ENCODE measurements around the gene SLC5A1. TPM values are rescaled to one million over a fixed set of nuclear protein-coding genes. Genes with fewer than 3 reads are reported as not detected.
"Not testable (repeated sequence)": the region's sequence is repeated elsewhere in the genome, so short reads cannot be mapped to it uniquely, and the experiment has no call there.

SLC5A1 gene
- total RNA-seq, 4 donors from 2014 or later = 14.0 to 1,055 (median 1,005) TPM

DNA sequence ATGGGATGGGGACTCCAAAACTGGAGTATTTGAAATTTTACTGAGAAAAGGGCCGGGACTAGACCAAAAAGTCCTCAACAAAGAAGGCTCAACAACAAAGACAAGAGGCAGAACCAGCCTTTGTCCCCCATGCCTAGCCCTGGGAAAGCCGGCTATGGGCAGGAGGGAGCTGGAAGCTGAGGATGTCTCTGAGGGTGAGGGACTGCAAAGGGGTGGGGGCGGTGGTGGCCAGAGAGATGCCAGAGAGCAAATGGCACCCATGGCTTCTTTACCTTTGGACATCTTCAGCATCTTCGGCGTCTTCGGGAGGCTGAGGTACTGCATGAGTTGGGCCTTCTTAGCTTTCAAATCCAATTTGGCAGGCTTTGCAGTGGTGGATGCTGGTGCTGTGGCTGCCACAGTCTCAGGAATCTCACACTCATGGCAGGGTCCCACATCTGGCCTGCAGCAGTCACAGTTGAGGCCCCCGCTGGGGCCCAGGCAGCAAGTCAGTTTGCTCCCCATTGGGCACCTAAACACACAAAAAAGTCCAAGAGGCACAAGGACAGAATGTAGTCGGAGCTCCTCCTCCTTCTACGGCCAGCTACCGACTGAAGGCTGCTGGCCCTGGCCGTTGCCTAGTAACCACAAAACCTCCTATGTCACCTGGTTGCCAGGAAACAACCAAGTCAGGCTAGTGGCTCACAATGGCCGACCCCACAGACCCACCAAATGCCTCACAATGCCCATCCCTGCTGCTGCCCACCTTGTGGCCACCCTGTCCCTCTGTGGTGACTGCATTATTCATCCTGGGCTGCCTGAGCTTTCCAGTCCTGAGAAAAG is 115.9 kb downstream of the SLC5A1 start, which contains the start of gene C22orf42:
Gene C22orf42 (minus strand): TSS at position 592 of the 822 bp plus-strand sequence. CDS start 88 bp downstream, at position 504.
- DNase-seq = no peak
- H3K27me3 ChIP-seq = no peaks in the 10 kb centered on the region
- H3K9me3 ChIP-seq = no peaks in the 10 kb centered on the region
- no peak for TF ChIP-seq CTCF (IDR thresholded peaks at IDR 0.05)
- no peak for TF ChIP-seq POLR2A (IDR thresholded peaks at IDR 0.05)
- H3K4me1 ChIP-seq = no peaks in the 10 kb centered on the region
- H3K27ac ChIP-seq = no peak within 1 kb of the TSS
- no peaks in the 10 kb centered on the region for H3K36me3 ChIP-seq
- no peak within 1 kb of the TSS for H3K4me3 ChIP-seq

GRCh38 chr22:32160411-32160810 is 117.3 kb downstream of the SLC5A1 start:
- not testable (repeated sequence) for H3K4me3 ChIP-seq, H3K9me3 ChIP-seq, H3K27me3 ChIP-seq, H3K27ac ChIP-seq, H3K4me1 ChIP-seq, DNase-seq, H3K36me3 ChIP-seq

Small RNAs within 50 kb of the gene (small RNA-seq; reads per million reads assigned to genes)
- 0 reads per million in 2 donors for gene AP1B1P2

Other genes starting within 250 kb of the SLC5A1 start
- 10 to 100 TPM; 58.8 to 76.9 (median 75.2) TPM for gene YWHAH, start 98.7 kb upstream of the SLC5A1 start, total RNA-seq
- not detected for gene C22orf42, start 116.0 kb downstream of the SLC5A1 start, total RNA-seq
- not detected for gene RFPL2, start 161.8 kb downstream of the SLC5A1 start, total RNA-seq
- gene SLC5A4, start 212.1 kb downstream of the SLC5A1 start, total RNA-seq = 10 to 100 TPM in 2 of 4 donors, 1 to 10 TPM in 2; 1.7 to 56.9 (median 19.0) TPM